Cardiac muscle cell (in vitro differentiated cells and primary cell): ENCODE data around the gene GPR146. TPM values are rescaled to one million over a fixed set of nuclear protein-coding genes. Genes with fewer than 3 reads are reported as not detected.
A peak's percentile ranks its signal among the peaks of the same experiment; 100 is the strongest.

Experiments used
- DNase-seq, 2 donors: peaks; one replicate each; pipeline versions ENCODE4 v3.0.0 to v3.0.0-alpha.2; 2010 to 2017; ENCODE audit warnings: low read depth in 1 of 2, low spot score in 1 of 2
- H3K27ac ChIP-seq: fragments of 200-600 bp; sonication (generic); 2 replicates; pipeline ENCODE4 v1.5.1; 2016
- H3K27me3 ChIP-seq: fragments of 200-600 bp; sonication (generic); 2 replicates; pipeline ENCODE4 v1.6.0; 2016; ENCODE audit warnings: control low read depth
- H3K36me3 ChIP-seq: fragments of 200-600 bp; sonication (generic); 2 replicates; pipeline ENCODE4 v1.5.1; 2016; ENCODE audit warnings: control low read depth
- H3K4me1 ChIP-seq: fragments of 200-600 bp; sonication (generic); 2 replicates; pipeline ENCODE4 v1.8.1; 2017; ENCODE audit warnings: low read depth, mild to moderate bottlenecking, mixed run types
- H3K4me3 ChIP-seq: fragments of 200-600 bp; sonication (generic); 2 replicates; pipeline ENCODE4 v1.5.1; 2016; ENCODE audit warnings: mild to moderate bottlenecking
- H3K9me3 ChIP-seq: fragments of 200-600 bp; sonication (generic); 2 replicates; pipeline ENCODE4 v1.5.1; 2017; ENCODE audit warnings: low read depth, mild to moderate bottlenecking, control low read depth
- polyA plus RNA-seq: library from polyadenylated mRNA; unstranded; fragments of >200 nt; fragmentation: Nextera tagmentation; extraction: Ambion mirVana; gene quantifications from 2 replicates; pipeline ENCODE4 v1.2.1, GENCODE V29; 2016
- total RNA-seq: library from RNA; depleted of rRNA; stranded (reverse); fragments of >200 nt; gene quantifications from 2 replicates; pipeline ENCODE4 v1.2.3, GENCODE V29; 2016
- TF ChIP-seq, protein P1 (sequence below): IDR thresholded peaks from 2 replicates; pipeline ENCODE4 v1.5.1; 2012; ENCODE audit warnings: low read depth, mild to moderate bottlenecking, low read length

GPR146 gene
- total and polyA plus RNA-seq, 2 experiments from 2014 or later = 7.5 to 11.2 TPM

- Histone ChIP-seq H3K27ac (no peak overlapping the region), H3K4me1 (peaks cover 26% of the 10 kb centered on the region), H3K4me3 (no peak overlapping the region), H3K9me3 (no peaks in the 10 kb centered on the region), H3K27me3 (no peaks in the 10 kb centered on the region), H3K36me3 (no peaks in the 10 kb centered on the region)
- peak in 1 of 2 donors; percentile 76 for DNase-seq
- TF ChIP-seq, protein P1, sequence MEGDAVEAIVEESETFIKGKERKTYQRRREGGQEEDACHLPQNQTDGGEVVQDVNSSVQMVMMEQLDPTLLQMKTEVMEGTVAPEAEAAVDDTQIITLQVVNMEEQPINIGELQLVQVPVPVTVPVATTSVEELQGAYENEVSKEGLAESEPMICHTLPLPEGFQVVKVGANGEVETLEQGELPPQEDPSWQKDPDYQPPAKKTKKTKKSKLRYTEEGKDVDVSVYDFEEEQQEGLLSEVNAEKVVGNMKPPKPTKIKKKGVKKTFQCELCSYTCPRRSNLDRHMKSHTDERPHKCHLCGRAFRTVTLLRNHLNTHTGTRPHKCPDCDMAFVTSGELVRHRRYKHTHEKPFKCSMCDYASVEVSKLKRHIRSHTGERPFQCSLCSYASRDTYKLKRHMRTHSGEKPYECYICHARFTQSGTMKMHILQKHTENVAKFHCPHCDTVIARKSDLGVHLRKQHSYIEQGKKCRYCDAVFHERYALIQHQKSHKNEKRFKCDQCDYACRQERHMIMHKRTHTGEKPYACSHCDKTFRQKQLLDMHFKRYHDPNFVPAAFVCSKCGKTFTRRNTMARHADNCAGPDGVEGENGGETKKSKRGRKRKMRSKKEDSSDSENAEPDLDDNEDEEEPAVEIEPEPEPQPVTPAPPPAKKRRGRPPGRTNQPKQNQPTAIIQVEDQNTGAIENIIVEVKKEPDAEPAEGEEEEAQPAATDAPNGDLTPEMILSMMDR = no peak
Observed at GRCh38 chr7:1040790-1041189, 3.6 kb upstream of the GPR146 start.

- H3K27me3 ChIP-seq = no peaks in the 10 kb centered on the region
- DNase-seq = peak in 1 of 2 donors; percentile 37
- no peaks in the 10 kb centered on the region for H3K36me3 ChIP-seq
- H3K4me3 ChIP-seq = no peak overlapping the region
- H3K4me1 ChIP-seq = peaks cover 26% of the 10 kb centered on the region
- H3K27ac ChIP-seq = peak overlapping the region; percentile 97
- TF ChIP-seq, protein P1 = no peak
- H3K9me3 ChIP-seq = no peaks in the 10 kb centered on the region
Observed at GRCh38 chr7:1041551-1042491, 2.5 kb upstream of the GPR146 start.

- H3K9me3 ChIP-seq = no peaks in the 10 kb centered on the region
- H3K4me1 ChIP-seq = peaks cover 26% of the 10 kb centered on the region
- TF ChIP-seq, protein P1 = no peak
- peak overlapping the region; percentile 97 for H3K27ac ChIP-seq
- no peaks in the 10 kb centered on the region for H3K36me3 ChIP-seq
- H3K27me3 ChIP-seq = no peaks in the 10 kb centered on the region
- no peak for DNase-seq
- H3K4me3 ChIP-seq = no peak overlapping the region
Observed at GRCh38 chr7:1042492-1042833, 1.9 kb upstream of the GPR146 start.

- no peak for DNase-seq
- no peaks in the 10 kb centered on the region for H3K27me3 ChIP-seq
- TF ChIP-seq, protein P1 = no peak
- peak overlapping the region; percentile 24 for H3K4me3 ChIP-seq
- H3K9me3 ChIP-seq = no peaks in the 10 kb centered on the region
- H3K36me3 ChIP-seq = no peaks in the 10 kb centered on the region
- H3K27ac ChIP-seq = peak overlapping the region; percentile 97
- H3K4me1 ChIP-seq = peaks cover 26% of the 10 kb centered on the region
Observed at GRCh38 chr7:1043552-1044188, 676 bp upstream of the GPR146 start.

DNA sequence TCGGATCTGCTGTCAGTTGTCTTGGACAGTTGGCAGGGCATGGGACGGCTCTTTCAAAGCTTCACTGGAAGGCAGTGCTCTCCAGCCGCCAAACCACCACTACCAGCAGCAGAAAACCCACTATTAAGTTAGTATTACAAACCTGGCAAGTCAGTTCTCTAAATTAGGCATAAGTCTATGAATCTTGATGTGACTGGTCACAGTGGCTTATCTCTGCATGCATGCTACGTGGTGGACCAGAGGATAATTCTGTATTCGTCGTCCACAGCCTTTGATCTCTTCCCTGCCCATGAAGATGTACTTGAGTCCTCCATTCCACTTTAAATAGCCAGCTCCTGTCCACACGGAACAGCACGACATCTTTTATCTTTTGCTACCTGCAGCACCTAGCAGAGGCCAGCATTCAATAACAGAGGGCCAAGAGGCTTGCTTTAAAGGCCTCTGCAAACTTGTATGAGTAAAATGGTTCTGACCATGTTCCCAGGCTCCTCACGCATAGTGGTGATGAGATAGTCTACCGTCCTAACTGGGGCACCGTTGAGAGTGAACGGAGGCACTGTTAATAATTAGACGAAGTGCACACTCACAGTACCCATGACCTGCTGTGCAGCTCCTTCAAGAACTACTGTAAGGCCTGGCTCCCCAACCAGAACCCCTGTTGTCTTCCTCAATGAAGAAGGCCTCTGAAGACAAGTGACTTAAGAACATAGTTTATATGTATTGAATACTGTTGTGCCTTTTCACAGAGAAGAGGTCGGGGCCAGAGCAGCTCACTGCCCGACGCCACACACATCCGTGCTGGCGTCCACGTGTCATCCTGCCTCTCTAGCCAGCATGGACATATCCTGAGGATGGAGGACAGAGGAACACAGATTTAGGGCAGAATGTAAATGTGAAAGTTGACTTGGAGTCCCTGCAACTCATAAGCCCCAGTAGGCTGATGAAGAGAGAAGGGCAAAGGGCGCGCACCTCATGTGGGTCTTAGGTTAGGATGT is 1.0 kb downstream of the GPR146 start:
- TF ChIP-seq, protein P1 = no peak
- H3K9me3 ChIP-seq = no peaks in the 10 kb centered on the region
- no peak for DNase-seq
- peak overlapping the region; percentile 71 for H3K4me3 ChIP-seq
- no peaks in the 10 kb centered on the region for H3K27me3 ChIP-seq
- no peaks in the 10 kb centered on the region for H3K36me3 ChIP-seq
- H3K4me1 ChIP-seq = peaks cover 26% of the 10 kb centered on the region
- peak overlapping the region; percentile 94 for H3K27ac ChIP-seq
